ENCODE measurements around the gene UGT1A3.

DNA sequence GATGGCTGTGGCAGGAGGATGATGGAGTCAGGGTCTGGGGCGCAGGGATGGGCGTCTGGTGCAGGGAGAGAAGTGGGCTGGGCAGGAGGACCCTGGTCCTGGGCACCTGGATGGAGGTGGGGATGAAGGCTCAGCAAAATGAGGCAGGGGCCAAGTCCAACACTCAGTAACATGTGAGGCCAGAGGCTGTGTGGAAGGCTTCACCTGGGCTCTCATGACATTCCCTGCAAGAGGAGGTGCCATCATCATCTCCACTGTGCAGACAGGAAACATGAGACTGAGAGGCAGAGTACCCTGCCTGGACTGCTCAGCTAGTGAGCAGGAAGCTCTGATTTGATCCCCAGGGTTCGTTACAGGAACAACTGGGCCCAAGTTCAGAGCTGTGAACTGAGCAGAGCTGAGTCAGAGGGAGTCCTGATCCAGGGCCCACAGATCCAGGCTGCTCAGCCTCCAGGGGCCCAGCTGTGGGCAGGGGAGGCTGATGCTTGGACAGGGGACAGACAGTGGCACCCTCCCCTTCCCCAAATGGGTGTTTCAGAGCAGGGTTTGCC, 88.6 kb downstream of the UGT1A3 start:
- TF ChIP-seq, protein P1, sequence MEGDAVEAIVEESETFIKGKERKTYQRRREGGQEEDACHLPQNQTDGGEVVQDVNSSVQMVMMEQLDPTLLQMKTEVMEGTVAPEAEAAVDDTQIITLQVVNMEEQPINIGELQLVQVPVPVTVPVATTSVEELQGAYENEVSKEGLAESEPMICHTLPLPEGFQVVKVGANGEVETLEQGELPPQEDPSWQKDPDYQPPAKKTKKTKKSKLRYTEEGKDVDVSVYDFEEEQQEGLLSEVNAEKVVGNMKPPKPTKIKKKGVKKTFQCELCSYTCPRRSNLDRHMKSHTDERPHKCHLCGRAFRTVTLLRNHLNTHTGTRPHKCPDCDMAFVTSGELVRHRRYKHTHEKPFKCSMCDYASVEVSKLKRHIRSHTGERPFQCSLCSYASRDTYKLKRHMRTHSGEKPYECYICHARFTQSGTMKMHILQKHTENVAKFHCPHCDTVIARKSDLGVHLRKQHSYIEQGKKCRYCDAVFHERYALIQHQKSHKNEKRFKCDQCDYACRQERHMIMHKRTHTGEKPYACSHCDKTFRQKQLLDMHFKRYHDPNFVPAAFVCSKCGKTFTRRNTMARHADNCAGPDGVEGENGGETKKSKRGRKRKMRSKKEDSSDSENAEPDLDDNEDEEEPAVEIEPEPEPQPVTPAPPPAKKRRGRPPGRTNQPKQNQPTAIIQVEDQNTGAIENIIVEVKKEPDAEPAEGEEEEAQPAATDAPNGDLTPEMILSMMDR (conservative IDR thresholded peaks at IDR 0.05; ENCODE audit: low read length), result no peak
- TF ChIP-seq EZH2phosphoT487 (IDR thresholded peaks at IDR 0.05; ENCODE audit: borderline replicate concordance), result no peak
